Epithelial cell of proximal tubule (primary cell): ENCODE data around the gene OSBPL2. TPM values are rescaled to one million over a fixed set of nuclear protein-coding genes. Genes with fewer than 3 reads are reported as not detected.

Experiments used
- DNase-seq: peaks from one replicate; pipeline ENCODE4 v3.0.0-alpha.2; 2011; ENCODE audit warnings: low read depth
- H3K4me3 ChIP-seq: 2 replicates; pipeline ENCODE4 v1.5.1; 2011; ENCODE audit warnings: low read depth, mild to moderate bottlenecking, low read length
- total RNA-seq: library from RNA; depleted of rRNA; stranded (reverse); fragments of >200 nt; gene quantifications from 2 replicates; pipeline ENCODE4 v1.2.3, GENCODE V29; 2015
- TF ChIP-seq, protein P1 (sequence below): conservative IDR thresholded peaks from 2 replicates; pipeline ENCODE4 v1.5.1; 2012; ENCODE audit warnings: low read depth, mild to moderate bottlenecking, low read length

OSBPL2 gene
- total RNA-seq, 1 donor from 2014 or later: 20.6 TPM

DNA sequence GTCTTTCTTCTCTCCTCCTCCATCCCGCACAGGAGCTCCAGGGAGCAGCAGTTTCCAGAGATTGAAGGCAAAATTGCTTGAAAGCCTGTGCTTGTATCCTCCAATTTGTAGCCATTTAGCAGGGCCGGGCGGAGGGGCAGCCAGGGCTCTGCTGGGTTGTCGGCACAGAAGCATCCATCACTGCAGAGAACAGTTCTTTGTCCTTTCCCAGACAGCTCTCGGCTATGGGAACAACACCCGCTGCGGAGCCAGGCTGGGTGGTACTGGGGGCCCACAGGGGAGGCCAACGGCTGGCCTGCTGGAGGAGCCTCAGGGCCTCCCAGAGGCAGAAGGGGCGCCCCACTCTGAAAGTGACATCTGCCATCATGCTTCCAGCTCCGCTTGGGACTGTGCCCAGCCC is 26.0 kb upstream of the OSBPL2 start:
- no peak for DNase-seq
- H3K4me3 ChIP-seq: no peak overlapping the region
- TF ChIP-seq, protein P1, sequence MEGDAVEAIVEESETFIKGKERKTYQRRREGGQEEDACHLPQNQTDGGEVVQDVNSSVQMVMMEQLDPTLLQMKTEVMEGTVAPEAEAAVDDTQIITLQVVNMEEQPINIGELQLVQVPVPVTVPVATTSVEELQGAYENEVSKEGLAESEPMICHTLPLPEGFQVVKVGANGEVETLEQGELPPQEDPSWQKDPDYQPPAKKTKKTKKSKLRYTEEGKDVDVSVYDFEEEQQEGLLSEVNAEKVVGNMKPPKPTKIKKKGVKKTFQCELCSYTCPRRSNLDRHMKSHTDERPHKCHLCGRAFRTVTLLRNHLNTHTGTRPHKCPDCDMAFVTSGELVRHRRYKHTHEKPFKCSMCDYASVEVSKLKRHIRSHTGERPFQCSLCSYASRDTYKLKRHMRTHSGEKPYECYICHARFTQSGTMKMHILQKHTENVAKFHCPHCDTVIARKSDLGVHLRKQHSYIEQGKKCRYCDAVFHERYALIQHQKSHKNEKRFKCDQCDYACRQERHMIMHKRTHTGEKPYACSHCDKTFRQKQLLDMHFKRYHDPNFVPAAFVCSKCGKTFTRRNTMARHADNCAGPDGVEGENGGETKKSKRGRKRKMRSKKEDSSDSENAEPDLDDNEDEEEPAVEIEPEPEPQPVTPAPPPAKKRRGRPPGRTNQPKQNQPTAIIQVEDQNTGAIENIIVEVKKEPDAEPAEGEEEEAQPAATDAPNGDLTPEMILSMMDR: no peak

DNA sequence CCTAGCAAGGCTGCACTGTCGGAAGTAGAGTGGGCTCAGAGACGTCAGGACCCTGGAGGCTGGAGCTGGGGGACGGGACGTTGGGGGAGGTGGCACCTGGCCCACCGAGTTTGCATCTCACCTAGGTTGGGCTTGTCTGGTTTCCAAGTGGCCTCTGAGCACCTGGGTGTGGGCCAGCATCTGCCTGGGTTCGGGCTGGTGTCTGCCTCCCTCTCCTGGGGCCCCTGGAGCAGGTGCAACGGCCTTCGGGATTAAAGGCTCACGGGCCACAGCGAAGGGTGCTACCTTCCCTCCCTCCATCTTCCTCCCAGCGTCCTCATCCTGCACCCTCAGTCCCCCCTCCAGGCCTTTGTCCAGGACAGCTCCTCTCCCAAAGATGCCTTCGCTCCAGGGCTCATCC is 24.3 kb upstream of the OSBPL2 start:
- H3K4me3 ChIP-seq: no peak overlapping the region
- DNase-seq: no peak
- TF ChIP-seq, protein P1: no peak

DNA sequence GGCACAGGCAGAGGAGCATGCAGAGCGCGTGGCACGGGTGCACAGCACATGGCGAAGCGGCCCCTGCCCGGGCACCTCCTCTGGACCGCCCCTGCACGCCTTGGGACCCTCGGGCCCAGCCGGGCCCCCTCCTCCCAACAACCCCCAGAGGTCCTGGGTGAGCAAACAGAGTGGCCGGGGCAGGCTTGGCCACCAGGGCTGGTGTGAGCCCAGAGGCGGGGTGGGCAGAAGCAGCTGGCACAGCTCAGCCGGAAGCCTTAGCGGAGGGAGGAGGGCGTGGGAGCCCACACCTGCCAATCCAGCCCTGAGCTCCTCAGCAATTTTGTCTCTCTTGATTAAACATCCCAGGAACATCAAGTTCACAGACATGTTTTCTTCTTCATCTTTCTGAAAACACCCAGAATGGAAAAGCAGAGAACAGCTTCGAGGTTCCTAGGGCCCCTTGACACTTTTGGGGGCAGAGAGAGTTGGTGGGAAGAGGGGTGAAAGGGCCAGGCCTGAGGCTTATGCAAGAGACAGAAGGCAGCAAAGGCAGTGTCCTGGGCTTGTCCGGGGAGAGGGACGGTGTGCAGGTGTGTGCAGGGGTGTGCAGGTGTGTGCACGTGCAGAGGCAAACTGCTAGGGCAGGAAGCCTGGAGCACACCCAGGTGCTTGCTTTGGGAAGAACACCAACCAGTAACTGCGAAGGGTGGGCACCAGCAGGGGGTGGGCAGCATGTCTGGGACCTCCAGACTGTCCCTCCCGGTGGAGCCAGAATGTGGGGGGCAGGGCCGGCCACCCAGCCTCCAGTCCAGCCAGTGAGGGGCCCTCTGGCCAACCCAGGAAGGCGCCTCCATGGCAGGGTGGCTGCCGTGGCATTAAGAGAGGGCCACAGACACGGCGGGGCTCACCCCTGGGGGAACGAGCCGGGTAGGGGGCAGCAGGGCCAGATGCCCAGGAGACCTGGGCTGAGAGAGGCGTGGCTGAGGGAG is 23.0 kb upstream of the OSBPL2 start:
- DNase-seq: no peak
- TF ChIP-seq, protein P1: no peak
- no peak overlapping the region for H3K4me3 ChIP-seq

DNA sequence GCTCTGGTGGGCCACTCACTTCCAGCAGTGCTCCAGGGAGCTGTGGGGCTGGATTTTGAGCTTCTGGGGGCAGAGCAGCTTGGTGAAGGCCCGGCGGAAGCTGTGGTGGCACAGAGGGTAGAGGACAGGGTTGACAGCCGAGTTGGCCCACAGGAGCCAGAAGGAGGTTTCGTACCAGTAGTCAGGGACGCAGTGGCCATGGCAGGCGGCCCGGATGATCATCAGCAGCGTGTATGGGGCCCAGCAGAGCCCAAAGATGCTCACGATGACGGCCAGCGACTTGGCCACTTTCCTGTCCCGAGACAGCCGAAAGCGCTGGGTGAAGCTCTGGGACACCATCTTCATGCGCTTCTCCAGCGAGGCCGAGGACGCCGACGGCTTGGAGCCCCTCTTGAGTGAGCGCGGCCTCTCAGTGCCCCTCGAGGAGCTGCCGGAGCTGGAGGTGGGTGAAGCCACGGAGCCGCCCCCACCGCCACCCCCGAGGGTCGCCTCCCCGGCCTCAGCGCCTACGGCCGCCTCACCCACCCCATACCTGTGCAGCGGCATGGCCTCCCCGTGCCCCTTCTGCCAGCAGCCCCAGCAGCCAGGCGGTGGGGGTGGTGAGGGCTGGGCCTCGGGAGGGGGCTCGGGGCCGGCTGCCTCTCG is 22.2 kb upstream of the OSBPL2 start:
- no peak overlapping the region for H3K4me3 ChIP-seq
- DNase-seq: no peak
- TF ChIP-seq, protein P1: no peak

DNA sequence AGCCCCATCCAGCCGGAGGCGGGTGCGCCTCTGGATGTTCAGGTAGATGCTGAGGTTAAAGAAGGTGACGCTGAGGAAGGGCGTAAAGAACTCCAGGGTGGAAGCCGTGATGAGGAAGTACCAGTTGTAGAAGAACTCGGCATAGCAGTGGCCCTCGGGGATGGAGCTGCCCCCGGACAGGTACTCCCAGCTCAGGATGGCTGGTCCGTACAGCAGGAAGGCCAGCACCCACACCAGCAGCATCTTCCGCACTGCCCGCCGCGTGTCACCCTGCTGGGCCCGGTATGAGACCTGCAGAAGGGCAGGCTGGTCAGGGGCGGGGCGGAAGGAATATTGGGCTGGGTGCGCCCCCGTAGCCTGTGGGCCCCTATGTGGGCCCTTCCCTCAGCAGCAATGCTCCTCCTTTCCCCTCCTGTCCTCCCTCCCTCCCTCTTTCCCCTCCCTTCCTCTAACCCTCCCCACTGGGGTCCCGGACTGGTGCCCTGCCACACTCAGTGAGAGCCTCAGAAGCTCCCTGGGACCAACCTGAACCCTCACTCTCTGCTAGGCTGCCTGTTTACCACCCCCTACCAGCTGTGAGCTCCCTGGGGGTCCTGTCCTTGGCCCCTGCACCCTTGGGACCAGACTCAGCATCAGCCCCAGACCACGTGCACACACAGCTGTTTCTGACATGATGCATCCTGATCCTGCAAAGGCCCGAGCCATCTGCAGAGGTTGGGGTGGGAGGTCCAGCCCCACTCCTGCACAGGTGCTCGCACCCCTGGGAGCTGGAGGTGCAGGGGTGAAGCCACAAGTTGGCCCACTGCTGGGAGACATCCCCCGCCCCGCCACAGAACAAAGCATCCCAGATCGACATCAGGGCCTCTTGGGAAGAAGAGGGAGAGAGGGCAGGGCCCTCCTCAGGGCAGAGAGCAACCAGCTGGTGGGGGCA is 21.4 kb upstream of the OSBPL2 start:
- H3K4me3 ChIP-seq: no peak overlapping the region
- no peak for DNase-seq
- TF ChIP-seq, protein P1: no peak

DNA sequence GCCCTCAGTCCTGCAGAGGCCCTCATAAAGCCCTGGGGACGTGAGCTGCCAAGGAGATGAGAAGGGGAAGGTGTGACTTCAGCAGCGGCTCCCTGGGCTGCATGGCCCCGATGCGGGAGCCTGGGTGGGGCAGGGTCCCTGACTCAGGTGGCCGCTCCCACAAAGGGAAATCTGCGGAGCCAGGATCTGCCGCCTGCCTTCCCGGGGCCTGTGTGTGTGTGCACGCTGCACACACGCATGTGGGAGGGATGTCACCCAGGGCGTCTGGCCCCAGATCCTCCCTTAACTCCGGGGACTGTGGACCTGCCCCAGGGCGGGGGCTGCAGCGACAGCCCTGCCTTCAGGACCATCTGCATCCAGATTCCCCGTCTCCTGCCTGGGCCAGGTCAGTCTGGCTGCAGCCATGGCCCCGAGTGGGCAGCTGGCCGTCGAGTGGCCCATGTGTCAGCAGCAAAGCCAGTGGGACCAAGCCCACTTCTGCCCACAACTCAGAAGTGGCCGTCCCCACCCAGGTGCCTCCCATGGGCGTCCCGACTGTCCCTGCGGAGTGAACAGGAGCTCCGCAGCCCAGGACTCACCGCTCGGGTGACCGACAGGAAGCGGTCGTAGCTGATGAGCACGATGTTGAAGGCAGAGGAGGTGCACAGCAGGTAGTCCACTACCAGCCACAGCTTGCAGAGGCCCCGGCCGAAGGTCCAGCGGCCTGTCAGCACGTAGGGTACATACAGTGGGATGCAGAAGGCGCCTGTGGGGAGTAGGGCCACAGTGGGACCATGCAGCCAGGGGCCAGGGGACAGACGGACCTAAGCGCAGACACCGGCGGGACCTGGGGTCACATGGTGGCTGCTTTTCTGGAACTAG is 20.2 kb upstream of the OSBPL2 start:
- no peak for DNase-seq
- TF ChIP-seq, protein P1: no peak
- H3K4me3 ChIP-seq: no peak overlapping the region
